Upper lobe of right lung (tissue), 1 donor: ENCODE results near the gene ATP10A. TPM values are rescaled to one million over a fixed set of nuclear protein-coding genes. Genes with fewer than 3 reads are reported as not detected.

Experiments
- ATAC-seq: fragments of 200-7000 bp; cut with Tn5 transposase; one replicate; pipeline ENCODE4 v1.9.1; 2020; ENCODE audit warnings: mild to moderate bottlenecking, moderate library complexity
- DNase-seq: peaks from one replicate; pipeline ENCODE4 v3.0.0-alpha.2; 2020
- H3K27ac ChIP-seq: fragments of 200-600 bp; one replicate; pipeline ENCODE4 v1.8.0; 2022
- H3K27me3 ChIP-seq: fragments of 200-600 bp; one replicate; pipeline ENCODE4 v1.8.0; 2022; ENCODE audit warnings: mild to moderate bottlenecking
- H3K36me3 ChIP-seq: fragments of 200-600 bp; one replicate; pipeline ENCODE4 v1.8.0; 2022
- H3K4me1 ChIP-seq: fragments of 200-600 bp; one replicate; pipeline ENCODE4 v1.8.0; 2022
- H3K4me3 ChIP-seq: fragments of 200-600 bp; one replicate; pipeline ENCODE4 v1.8.0; 2022; ENCODE audit warnings: mild to moderate bottlenecking
- H3K9me3 ChIP-seq: fragments of 200-600 bp; one replicate; pipeline ENCODE4 v1.8.0; 2022
- CTCF ChIP-seq: fragments of 200-600 bp; IDR thresholded peaks from one replicate; pipeline ENCODE4 v1.8.0; 2022; ENCODE audit warnings: antibody characterized with exemption
- intact Hi-C: fragments of 100-400 bp; cut with DNase I; formaldehyde crosslinking; loops from one replicate; pipeline ENCODE4 v1.11.0; 2022
- total RNA-seq: library from RNA; stranded (reverse); fragmentation: NEBNext Ultra II Directional; extraction: Animal tissue kit (Norgen Biotek cat#: 25700); gene quantifications from one replicate; pipeline ENCODE4 v1.2.1, GENCODE V29; 2021
- donor health status: DM: no; HTN: yes; CAD: no; lungs with severe emphysema.

The ATP10A gene
- total RNA-seq, 1 donor from 2014 or later: 31.1 TPM

GRCh38 chr15:25866251-25866650 is 3.1 kb upstream of the ATP10A start:
- no peak for TF ChIP-seq CTCF
- H3K27ac ChIP-seq: no peak overlapping the region
- no peak overlapping the region for H3K4me3 ChIP-seq
- H3K27me3 ChIP-seq: no peaks in the 10 kb centered on the region
- DNase-seq (no peak), ATAC-seq (no peak)
- H3K9me3 ChIP-seq: no peaks in the 10 kb centered on the region
- no peaks in the 10 kb centered on the region for H3K36me3 ChIP-seq
- H3K4me1 ChIP-seq: peaks cover 4% of the 10 kb centered on the region
- intact Hi-C loops: no loop called here

GRCh38 chr15:25864966-25865365 is 1.8 kb upstream of the ATP10A start:
- Histone ChIP-seq H3K27ac (no peak overlapping the region), H3K27me3 (no peaks in the 10 kb centered on the region), H3K4me3 (no peak overlapping the region), H3K9me3 (no peaks in the 10 kb centered on the region), H3K4me1 (peaks cover 15% of the 10 kb centered on the region), H3K36me3 (no peaks in the 10 kb centered on the region)
- ATAC-seq (no peak), DNase-seq (no peak)
- intact Hi-C loops: no loop called here
- no peak for TF ChIP-seq CTCF

GRCh38 chr15:25863968-25864580 is 947 bp upstream of the ATP10A start:
- peak overlapping the region; percentile 65 for H3K4me3 ChIP-seq
- peaks cover 19% of the 10 kb centered on the region for H3K4me1 ChIP-seq
- no peak for DNase-seq
- no peaks in the 10 kb centered on the region for H3K36me3 ChIP-seq
- no peaks in the 10 kb centered on the region for H3K9me3 ChIP-seq
- H3K27ac ChIP-seq: no peak overlapping the region
- H3K27me3 ChIP-seq: no peaks in the 10 kb centered on the region
- ATAC-seq: no peak
- no peak for TF ChIP-seq CTCF
- intact Hi-C loops: no loop called here

- no peaks in the 10 kb centered on the region for H3K27me3 ChIP-seq
- peaks cover 19% of the 10 kb centered on the region for H3K4me1 ChIP-seq
- H3K27ac ChIP-seq: peak overlapping the region; percentile 73
- TF ChIP-seq CTCF: no peak
- intact Hi-C loops: no loop called here
- peak; percentile 83 for DNase-seq
- H3K4me3 ChIP-seq: peak overlapping the region; percentile 65
- H3K9me3 ChIP-seq: no peaks in the 10 kb centered on the region
- no peaks in the 10 kb centered on the region for H3K36me3 ChIP-seq
- peak; percentile 66 for ATAC-seq
Observed at GRCh38 chr15:25862472-25863110, 536 bp downstream of the ATP10A start.

- DNase-seq: peak; percentile 73
- no peaks in the 10 kb centered on the region for H3K36me3 ChIP-seq
- H3K4me3 ChIP-seq: peak overlapping the region; percentile 65
- peaks cover 19% of the 10 kb centered on the region for H3K4me1 ChIP-seq
- intact Hi-C loops: no loop called here
- H3K9me3 ChIP-seq: no peaks in the 10 kb centered on the region
- peak; percentile 38 for ATAC-seq
- no peak for TF ChIP-seq CTCF
- H3K27me3 ChIP-seq: no peaks in the 10 kb centered on the region
- peak overlapping the region; percentile 73 for H3K27ac ChIP-seq
Observed at GRCh38 chr15:25862071-25862471, 1.1 kb downstream of the ATP10A start.
